ENCODE measurements around the gene HMHB1. TPM values are rescaled to one million over a fixed set of nuclear protein-coding genes. Genes with fewer than 3 reads are reported as not detected.

HMHB1 gene
- total and polyA plus RNA-seq, 2 donors (not counting 1 experiment from before 2014, with no cell fraction given), result not detected

GRCh38 chr5:143850050-143850683 is 38.2 kb downstream of the HMHB1 start:
- Histone ChIP-seq H3K4me1 (ENCODE audit: control insufficient read depth, extremely low read depth, insufficient read depth, low read length) (no peaks in the 10 kb centered on the region), H3K27me3 (ENCODE audit: control insufficient read depth, insufficient read depth, low read length) (no peaks in the 10 kb centered on the region), H3K4me2 (ENCODE audit: extremely low read depth, insufficient read depth, low read length) (peak overlapping the region; percentile 15), H2AFZ (ENCODE audit: low read length) (peak overlapping the region; percentile 47), H4K20me1 (ENCODE audit: control insufficient read depth, extremely low read depth, insufficient read depth, low read length) (no peaks in the 10 kb centered on the region), H3K9ac (ENCODE audit: insufficient read depth, low read length) (no peak overlapping the region), H3K36me3 (ENCODE audit: control insufficient read depth, insufficient read depth, low read length) (no peaks in the 10 kb centered on the region), H3K79me2 (ENCODE audit: control insufficient read depth, insufficient read depth, low read length) (no peaks in the 10 kb centered on the region), H3K9me3 (ENCODE audit: control insufficient read depth, insufficient read depth, low read depth, low read length) (no peaks in the 10 kb centered on the region), H3K27ac (ENCODE audit: insufficient read depth, low read length) (no peak overlapping the region), H3K4me3 (replicated peaks in 1 of 4; ENCODE audit: control extremely low read depth in 1 of 4, insufficient read depth in 1 of 4, low read depth in 3 of 4, low read length in 4 of 4) (no peak overlapping the region)
- no peak for TF ChIP-seq CTCF (conservative IDR thresholded peaks at IDR 0.05 in 1 of 2, IDR thresholded peaks at IDR 0.05 in 1 of 2; ENCODE audit: low read depth in 1 of 2, low read length in 2 of 2)
- TF ChIP-seq EZH2 (IDR thresholded peaks at IDR 0.05; ENCODE audit: low read length, missing control alignments), result no peak
- DNase-seq (ENCODE audit: low read depth in 2 of 2), result no peak

- H3K9me3 ChIP-seq (ENCODE audit: control insufficient read depth, insufficient read depth, low read depth, low read length), result no peaks in the 10 kb centered on the region
- H2AFZ ChIP-seq (ENCODE audit: low read length), result no peak overlapping the region
- DNase-seq (ENCODE audit: low read depth in 2 of 2), result no peak
- H3K4me1 ChIP-seq (ENCODE audit: control insufficient read depth, extremely low read depth, insufficient read depth, low read length), result no peaks in the 10 kb centered on the region
- no peak overlapping the region for H3K27ac ChIP-seq (ENCODE audit: insufficient read depth, low read length)
- no peaks in the 10 kb centered on the region for H3K36me3 ChIP-seq (ENCODE audit: control insufficient read depth, insufficient read depth, low read length)
- no peaks in the 10 kb centered on the region for H3K27me3 ChIP-seq (ENCODE audit: control insufficient read depth, insufficient read depth, low read length)
- no peak overlapping the region for H3K4me2 ChIP-seq (ENCODE audit: extremely low read depth, insufficient read depth, low read length)
- TF ChIP-seq EZH2 (IDR thresholded peaks at IDR 0.05; ENCODE audit: low read length, missing control alignments), result no peak
- TF ChIP-seq CTCF (conservative IDR thresholded peaks at IDR 0.05 in 1 of 2, IDR thresholded peaks at IDR 0.05 in 1 of 2; ENCODE audit: low read depth in 1 of 2, low read length in 2 of 2), result no peak
- no peak overlapping the region for H3K9ac ChIP-seq (ENCODE audit: insufficient read depth, low read length)
- no peaks in the 10 kb centered on the region for H3K79me2 ChIP-seq (ENCODE audit: control insufficient read depth, insufficient read depth, low read length)
- H4K20me1 ChIP-seq (ENCODE audit: control insufficient read depth, extremely low read depth, insufficient read depth, low read length), result no peaks in the 10 kb centered on the region
- no peak overlapping the region for H3K4me3 ChIP-seq (replicated peaks in 1 of 4; ENCODE audit: control extremely low read depth in 1 of 4, insufficient read depth in 1 of 4, low read depth in 3 of 4, low read length in 4 of 4)
These were observed 39.4 kb downstream of the HMHB1 start for GRCh38 chr5:143851383-143851782.

- no peaks in the 10 kb centered on the region for H3K9me3 ChIP-seq (ENCODE audit: control insufficient read depth, insufficient read depth, low read depth, low read length)
- TF ChIP-seq CTCF (conservative IDR thresholded peaks at IDR 0.05 in 1 of 2, IDR thresholded peaks at IDR 0.05 in 1 of 2; ENCODE audit: low read depth in 1 of 2, low read length in 2 of 2) (no peak), EZH2 (IDR thresholded peaks at IDR 0.05; ENCODE audit: low read length, missing control alignments) (no peak)
These were observed 48.2 kb downstream of the HMHB1 start for GRCh38 chr5:143860211-143860610.

More at GRCh38 chr5:143860211-143860610, 48.2 kb downstream of the HMHB1 start:
- DNase-seq (ENCODE audit: low read depth in 2 of 2), result no peak
- Histone ChIP-seq H2AFZ (ENCODE audit: low read length) (no peak overlapping the region), H3K36me3 (ENCODE audit: control insufficient read depth, insufficient read depth, low read length) (no peaks in the 10 kb centered on the region), H3K4me1 (ENCODE audit: control insufficient read depth, extremely low read depth, insufficient read depth, low read length) (no peaks in the 10 kb centered on the region), H3K4me3 (replicated peaks in 1 of 4; ENCODE audit: control extremely low read depth in 1 of 4, insufficient read depth in 1 of 4, low read depth in 3 of 4, low read length in 4 of 4) (no peak overlapping the region), H4K20me1 (ENCODE audit: control insufficient read depth, extremely low read depth, insufficient read depth, low read length) (no peaks in the 10 kb centered on the region), H3K9ac (ENCODE audit: insufficient read depth, low read length) (no peak overlapping the region), H3K79me2 (ENCODE audit: control insufficient read depth, insufficient read depth, low read length) (no peaks in the 10 kb centered on the region), H3K4me2 (ENCODE audit: extremely low read depth, insufficient read depth, low read length) (no peak overlapping the region), H3K27ac (ENCODE audit: insufficient read depth, low read length) (no peak overlapping the region), H3K27me3 (ENCODE audit: control insufficient read depth, insufficient read depth, low read length) (no peaks in the 10 kb centered on the region)

Measured in fibroblast of lung (primary cell).